ENCODE results near the gene UBASH3B. TPM values are rescaled to one million over a fixed set of nuclear protein-coding genes. Genes with fewer than 3 reads are reported as not detected.
A peak's percentile ranks its signal among the peaks of the same experiment; 100 is the strongest.

Gene UBASH3B
- total RNA-seq, 1 donor: 23.2 TPM

GRCh38 chr11:122695076-122695615 lies 39.6 kb downstream of the UBASH3B start:
- no peak for TF ChIP-seq CTCF (IDR thresholded peaks at IDR 0.05; ENCODE audit: insufficient read depth, low read length)

DNA sequence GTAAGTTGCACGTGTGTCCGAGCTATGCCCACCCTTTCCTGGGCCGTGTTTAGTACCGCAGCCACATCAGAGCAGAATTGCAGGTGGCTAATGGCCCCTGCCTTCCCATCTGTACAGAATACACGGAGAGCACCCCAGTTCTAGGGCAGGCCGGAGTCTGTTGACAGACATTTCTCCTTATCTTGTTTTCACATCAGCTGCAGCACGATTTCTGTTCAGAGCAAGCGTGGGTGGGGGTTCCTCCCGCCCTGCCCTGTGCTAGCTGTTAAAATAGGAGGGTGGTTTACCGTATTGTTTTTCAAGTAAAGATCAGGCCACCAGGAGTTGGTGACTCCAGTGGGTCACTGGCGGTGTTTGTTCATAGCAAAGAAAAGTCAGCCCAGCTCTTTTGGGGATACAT lies 41.1 kb downstream of the UBASH3B start:
- TF ChIP-seq CTCF (IDR thresholded peaks at IDR 0.05; ENCODE audit: insufficient read depth, low read length): no peak
- H3K4me3 ChIP-seq (ENCODE audit: low read depth, low read length): no peak overlapping the region
- no peak for DNase-seq (ENCODE audit: low read depth)

More at GRCh38 chr11:122695076-122695615, 39.6 kb downstream of the UBASH3B start:
- no peak for DNase-seq (ENCODE audit: low read depth)
- H3K4me3 ChIP-seq (ENCODE audit: low read depth, low read length): no peak overlapping the region

- TF ChIP-seq CTCF (IDR thresholded peaks at IDR 0.05; ENCODE audit: insufficient read depth, low read length): no peak
- no peak overlapping the region for H3K4me3 ChIP-seq (ENCODE audit: low read depth, low read length)
- DNase-seq (ENCODE audit: low read depth): peak; percentile 49
Observed at GRCh38 chr11:122697636-122698167, 42.2 kb downstream of the UBASH3B start.

DNA sequence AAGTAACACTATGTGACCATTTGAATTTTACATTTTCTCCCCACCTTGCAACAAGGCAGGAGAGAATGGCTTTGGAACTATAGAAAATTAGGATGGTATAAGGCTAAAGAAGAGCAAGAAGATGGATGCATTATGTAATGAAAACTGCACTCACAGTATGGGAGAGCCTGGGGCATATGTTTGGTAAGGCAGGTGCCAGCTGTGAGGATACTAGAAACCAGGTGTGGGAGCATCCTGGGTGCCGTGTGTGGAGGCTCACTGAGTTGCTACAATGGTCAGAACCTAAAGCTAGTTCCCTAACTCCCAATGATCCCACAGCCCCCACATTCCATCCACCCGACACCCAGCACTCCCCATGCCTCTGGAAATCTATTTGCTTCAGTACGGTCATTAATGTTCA lies 42.9 kb downstream of the UBASH3B start:
- no peak for DNase-seq (ENCODE audit: low read depth)
- no peak overlapping the region for H3K4me3 ChIP-seq (ENCODE audit: low read depth, low read length)
- no peak for TF ChIP-seq CTCF (IDR thresholded peaks at IDR 0.05; ENCODE audit: insufficient read depth, low read length)

GRCh38 chr11:122700666-122701065 lies 45.1 kb downstream of the UBASH3B start:
- no peak for DNase-seq (ENCODE audit: low read depth)
- H3K4me3 ChIP-seq (ENCODE audit: low read depth, low read length): no peak overlapping the region
- no peak for TF ChIP-seq CTCF (IDR thresholded peaks at IDR 0.05; ENCODE audit: insufficient read depth, low read length)

DNA sequence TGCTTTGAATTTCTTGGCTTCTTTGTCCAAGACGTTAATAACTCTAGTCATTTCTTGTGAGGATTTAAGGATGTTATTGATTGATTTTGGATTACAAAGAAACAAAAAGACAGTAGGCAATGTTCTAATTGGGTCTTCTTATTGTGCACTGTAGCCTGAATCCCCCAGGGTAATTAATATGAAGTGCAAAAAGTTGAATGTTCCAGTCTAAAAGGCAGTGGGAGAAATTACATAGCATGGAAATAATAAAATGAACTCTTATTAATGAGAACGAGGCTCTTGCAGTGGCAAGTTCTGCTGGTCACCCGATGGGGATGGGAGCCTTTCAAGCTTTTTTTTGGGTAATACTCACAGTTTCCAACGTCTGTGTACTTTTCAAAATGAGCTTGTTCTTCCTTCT lies 45.6 kb downstream of the UBASH3B start:
- no peak overlapping the region for H3K4me3 ChIP-seq (ENCODE audit: low read depth, low read length)
- no peak for DNase-seq (ENCODE audit: low read depth)
- no peak for TF ChIP-seq CTCF (IDR thresholded peaks at IDR 0.05; ENCODE audit: insufficient read depth, low read length)
